Measurements from ENCODE around the gene NOPCHAP1. TPM values are rescaled to one million over a fixed set of nuclear protein-coding genes. Genes with fewer than 3 reads are reported as not detected.

NOPCHAP1 gene
- total and polyA plus RNA-seq, 2 of the 8 experiments (the other 6 are each of a cell fraction or from before 2014, with no cell fraction given) = 14.9 to 39.5 TPM

- Histone ChIP-seq H3K79me2 (ENCODE audit: control insufficient read depth in 1 of 2, insufficient read depth in 2 of 2, low read length in 2 of 2) (no peaks in the 10 kb centered on the region), H3K9me3 (ENCODE audit: insufficient read depth in 2 of 2, low read depth in 1 of 2, low read length in 1 of 2) (no peaks in the 10 kb centered on the region), H2AK5ac (ENCODE audit: low read depth, low read length) (no peak within 1 kb of the TSS), H3K14ac (ENCODE audit: insufficient read length) (no peak within 1 kb of the TSS), H3K27me3 (replicated peaks in 1 of 4; ENCODE audit: control insufficient read depth in 3 of 4, extremely low read depth in 1 of 4, insufficient read depth in 3 of 4, low read length in 3 of 4) (peaks cover 0 to 16% (median 10%) of the 10 kb centered on the region in 4 experiments; a peak in 6 of 7 replicates), H3K23me2 (ENCODE audit: low read depth, low read length) (peaks cover 7% of the 10 kb centered on the region; the same call in 1 of the 2 replicates), H2BK120ac (replicated peaks; ENCODE audit: low read depth, low read length) (no peak within 1 kb of the TSS), H4K91ac (replicated peaks; ENCODE audit: insufficient read length, low read length) (no peak within 1 kb of the TSS), H2AFZ (ENCODE audit: low read length) (peak within 1 kb of the TSS; percentile 96), H4K8ac (ENCODE audit: extremely low read depth, insufficient read depth, low read length) (peak within 1 kb of the TSS; percentile 66; the same call in 1 of the 2 replicates), H3K4ac (replicated peaks; ENCODE audit: insufficient read length, low read depth, low read length) (peak within 1 kb of the TSS; percentile 32), H3K23ac (ENCODE audit: insufficient read length) (no peak within 1 kb of the TSS), H4K20me1 (replicated peaks in 1 of 2; ENCODE audit: control insufficient read depth in 1 of 2, insufficient read depth in 2 of 2, low read length in 2 of 2) (no peaks in the 10 kb centered on the region), H3K56ac (replicated peaks; ENCODE audit: insufficient read length, low read depth, low read length) (peak within 1 kb of the TSS; percentile 36), H3K9ac (replicated peaks in 1 of 4; ENCODE audit: extremely low read depth in 1 of 4, low read depth in 3 of 4, low read length in 3 of 4) (peak within 1 kb of the TSS; percentile 19 to 58 (median 38); a peak in 6 of 7 replicates), H2BK5ac (ENCODE audit: low read depth, low read length) (peak within 1 kb of the TSS; percentile 79; the same call in 1 of the 2 replicates), H3K18ac (ENCODE audit: extremely low read depth, low read length) (no peak within 1 kb of the TSS; the same call in 1 of the 2 replicates), H2BK20ac (ENCODE audit: low read length) (no peak within 1 kb of the TSS), H3K4me2 (ENCODE audit: insufficient read depth in 1 of 2, low read depth in 2 of 2, low read length in 2 of 2) (peak within 1 kb of the TSS; percentile 70 to 84), H3K79me1 (ENCODE audit: low read depth, low read length) (no peaks in the 10 kb centered on the region), H3K27ac (ENCODE audit: low read depth, low read length) (no peak within 1 kb of the TSS), H3K4me3 (ENCODE audit: extremely low read depth in 1 of 4, insufficient read depth in 2 of 4, low read depth in 3 of 4, low read length in 4 of 4) (peak within 1 kb of the TSS; percentile 73 to 76 (median 74)), H4K5ac (ENCODE audit: insufficient read length, low read depth, low read length) (peak within 1 kb of the TSS; percentile 4), H3K36me3 (ENCODE audit: control insufficient read depth in 2 of 4, insufficient read depth in 4 of 4, low read length in 3 of 4) (no peaks in the 10 kb centered on the region), H2BK12ac (ENCODE audit: low read depth, low read length) (no peak within 1 kb of the TSS; the same call in 1 of the 2 replicates), H3K4me1 (replicated peaks in 1 of 4; ENCODE audit: control insufficient read depth in 3 of 4, insufficient read depth in 4 of 4, low read length in 3 of 4) (0 out of 7 replicates have a peak, but pooled peaks cover 0 to 2% (median 0%) of the 10 kb centered on the region in 4 experiments), H2BK15ac (ENCODE audit: low read length) (no peak within 1 kb of the TSS; the same call in 1 of the 2 replicates)
- 2% methylated on average over 58 of the region's 83 CpGs; no CpG with 5 or more reads in 1 of the 2 experiments for WGBS, 2 experiments (ENCODE audit: extremely low coverage in 1 of 2, insufficient coverage in 1 of 2, insufficient read length in 1 of 2, insufficient replicate concordance in 2 of 2, low coverage in 1 of 2, low lambda C conversion rate in 2 of 2, missing lambda C conversion rate in 1 of 2)
- FAIRE-seq (no peak), DNase-seq (ENCODE audit: low read depth in 1 of 2, low spot score in 2 of 2) (peak; percentile 43 to 87)
- ChIA-PET POLR2A (ENCODE audit: partially characterized antibody) (interaction anchor here (1.0 kb wide), 1 partner anchor 26 kb away, joined by 4 read pairs; no protein-coding TSS in a partner anchor), CTCF (ENCODE audit: partially characterized antibody) (interaction anchor here (0.5 to 1.8 kb wide), 13 partner anchors 11 to 444 kb away, joined by 3 to 6 read pairs (median 3); no protein-coding TSS in a partner anchor)
- peak; percentile 44 for TF ChIP-seq NRF1 (IDR thresholded peaks at IDR 0.05; ENCODE audit: low read depth, low read length)
- peak; percentile 83 for TF ChIP-seq MAX (IDR thresholded peaks at IDR 0.05)
- TF ChIP-seq BACH1 (IDR thresholded peaks at IDR 0.05; ENCODE audit: low read length) = peak; percentile 97
- TF ChIP-seq CTCF (IDR thresholded peaks at IDR 0.05; ENCODE audit: control extremely low read depth in 1 of 3, insufficient read depth in 1 of 3, low read depth in 1 of 3, low read length in 3 of 3) = peak in 2 of 3 experiments; percentile 17 to 47; a peak in 3 of 4 replicates
- no peak for TF ChIP-seq EP300 (IDR thresholded peaks at IDR 0.05; ENCODE audit: borderline replicate concordance in 1 of 2, low read depth in 2 of 2, low read length in 2 of 2)
- peak in 1 of 2 experiments; percentile 85; a peak in 2 of 4 replicates for TF ChIP-seq SIN3A (conservative IDR thresholded peaks at IDR 0.05 in 1 of 2, IDR thresholded peaks at IDR 0.05 in 1 of 2; ENCODE audit: low read depth in 1 of 2, low read length in 2 of 2)
Measured at GRCh38 chr12:104958001-104958804, 27.9 kb upstream of the NOPCHAP1 start, which contains the start of gene SLC41A2. Gene SLC41A2, minus strand, starts transcription at chr12:104958290. Its CDS starts 29,763 bp downstream, at chr12:104928527.
